Endothelial cell of umbilical vein (primary cell): ENCODE results near the gene MSANTD2. TPM values are rescaled to one million over a fixed set of nuclear protein-coding genes. Genes with fewer than 3 reads are reported as not detected.

Experiments
- BruUV-seq: library from RNA; stranded (reverse); fragments of 400-500 nt; replicated peaks from 2 replicates; lab custom pipeline; 2021; lab: Mats Ljungman, UMichigan
- CTCF ChIA-PET: fragments of 300-600, 350-600 bp; sonication (Branson Sonifier 250); formaldehyde crosslinking; loops from one replicate; lab custom pipeline; 2021; ENCODE audit warnings: antibody characterized with exemption, inconsistent platforms; lab: Charles Lee
- POLR2A ChIA-PET: fragments of 300-600, 350-600 bp; sonication (Branson Sonifier 250); formaldehyde crosslinking; loops from one replicate; lab custom pipeline; 2021; ENCODE audit warnings: antibody characterized with exemption, inconsistent platforms; lab: Charles Lee
- DNase-seq: peaks from one replicate; pipeline ENCODE4 v3.0.0-alpha.2; 2011; ENCODE audit warnings: low read depth, low spot score
- FAIRE-seq: peaks from 2 replicates; lab custom pipeline; 2011; peaks lifted over from hg19 to GRCh38; lab: Jason Lieb, UNC
- H2AFZ ChIP-seq: 2 replicates; pipeline ENCODE4 v1.6.0; 2012; ENCODE audit warnings: low read depth, low read length, control low read depth, inconsistent platforms
- H3K27ac ChIP-seq: 2 replicates; pipeline ENCODE4 v1.5.1; 2011; ENCODE audit warnings: low read depth, mild to moderate bottlenecking, control low read depth, low read length, moderate library complexity; ENCODE audit not compliant: insufficient read depth
- H3K27me3 ChIP-seq, 2 experiments: 2 replicates each; pipeline versions ENCODE4 v1.6.0 to v1.6.1; 2011; ENCODE audit warnings: low read length in 2 of 2, mixed read lengths in 1 of 2; ENCODE audit not compliant: control insufficient read depth in 2 of 2, insufficient read depth in 2 of 2
- H3K36me3 ChIP-seq, 2 experiments: 2 replicates in 1 of 2; 3 replicates in 1 of 2; pipeline ENCODE4 v1.5.1; 2011; ENCODE audit warnings: low read length in 2 of 2, mild to moderate bottlenecking in 1 of 2, moderate library complexity in 1 of 2; ENCODE audit not compliant: control insufficient read depth in 2 of 2, insufficient read depth in 2 of 2; ENCODE audit errors: extremely low read depth in 1 of 2
- H3K4me1 ChIP-seq: 3 replicates; pipeline ENCODE4 v1.5.1; 2011; ENCODE audit warnings: mild to moderate bottlenecking, low read length; ENCODE audit not compliant: control insufficient read depth, insufficient read depth; ENCODE audit errors: extremely low read depth
- H3K4me2 ChIP-seq: 2 replicates; pipeline ENCODE4 v1.6.1; 2011; ENCODE audit warnings: low read length, control low read depth, mixed read lengths; ENCODE audit not compliant: insufficient read depth
- H3K4me3 ChIP-seq, 3 experiments: fragments of 200-600 bp in 1 of 3; sonication (generic), shearing (Covaris generic) in 1 of 3; replicated peaks in 1 of 3; 2 replicates each; pipeline ENCODE4 v1.5.1; 2011 to 2016; ENCODE audit warnings: control low read depth in 3 of 3, low read length in 3 of 3, mild to moderate bottlenecking in 2 of 3, inconsistent platforms in 1 of 3, low read depth in 1 of 3, moderate library complexity in 1 of 3; ENCODE audit not compliant: insufficient read depth in 1 of 3
- H3K79me2 ChIP-seq: 2 replicates; pipeline ENCODE4 v1.6.0; 2012; ENCODE audit warnings: low read length, inconsistent platforms; ENCODE audit not compliant: control insufficient read depth, insufficient read depth
- H3K9ac ChIP-seq: replicated peaks from 2 replicates; pipeline ENCODE3; 2011; ENCODE audit warnings: low read length, control low read depth; ENCODE audit not compliant: insufficient read depth; ENCODE audit errors: extremely low read depth
- H3K9me1 ChIP-seq: replicated peaks from 3 replicates; pipeline ENCODE4 v1.6.0; 2011; ENCODE audit warnings: mild to moderate bottlenecking, low read length; ENCODE audit not compliant: control insufficient read depth, insufficient read depth; ENCODE audit errors: extremely low read depth
- H3K9me3 ChIP-seq: replicated peaks from 2 replicates; pipeline ENCODE4 v1.5.1; 2012; ENCODE audit warnings: low read length, inconsistent platforms; ENCODE audit not compliant: control insufficient read depth, insufficient read depth
- H4K20me1 ChIP-seq: replicated peaks from 2 replicates; pipeline ENCODE3; 2011; ENCODE audit warnings: mild to moderate bottlenecking, low read length; ENCODE audit not compliant: control insufficient read depth, insufficient read depth; ENCODE audit errors: extremely low read depth
- EZH2 ChIP-seq: IDR thresholded peaks from 2 replicates; pipeline ENCODE4 v1.6.1; 2012; ENCODE audit warnings: borderline replicate concordance, low read depth, mild to moderate bottlenecking, moderate library complexity, low read length, inconsistent platforms; ENCODE audit not compliant: severe bottlenecking
- FOS ChIP-seq: IDR thresholded peaks from 2 replicates; pipeline ENCODE4 v1.6.1; 2011; ENCODE audit warnings: mild to moderate bottlenecking, low read length, moderate library complexity, borderline replicate concordance; ENCODE audit not compliant: insufficient read depth
- GATA2 ChIP-seq: IDR thresholded peaks from 2 replicates; pipeline ENCODE4 v1.7.0; 2011; ENCODE audit warnings: low read depth, mild to moderate bottlenecking, moderate library complexity, mixed read lengths, low read length; ENCODE audit not compliant: insufficient read length, insufficient read depth
- JUN ChIP-seq: IDR thresholded peaks from 2 replicates; pipeline ENCODE4 v1.6.1; 2011; ENCODE audit warnings: borderline replicate concordance, low read depth; ENCODE audit not compliant: insufficient read length, insufficient read depth
- MYC ChIP-seq: IDR thresholded peaks from one replicate; pipeline ENCODE4 v1.6.1; 2011; ENCODE audit warnings: mild to moderate bottlenecking, low read depth, low read length
- POLR2A ChIP-seq: IDR thresholded peaks from 2 replicates; pipeline ENCODE4 v1.6.1; 2012; ENCODE audit warnings: low read depth, mild to moderate bottlenecking, control low read depth, low read length
- POLR2AphosphoS5 ChIP-seq: IDR thresholded peaks from 2 replicates; pipeline ENCODE4 v1.6.1; 2012; ENCODE audit warnings: low read depth, mild to moderate bottlenecking, control low read depth, low read length, moderate library complexity; ENCODE audit not compliant: insufficient read depth
- dilution Hi-C: fragments of 300-500 bp; cut with MboI; formaldehyde crosslinking; loops from one replicate; pipeline ENCODE4 v1.15.0; 2019; ENCODE audit warnings: low sequenced_read_pairs; ENCODE audit not compliant: extremely low pct_ligation_motif_present
- intact Hi-C: fragments of 100-400 bp; cut with micrococcal nuclease; formaldehyde crosslinking; loops from one replicate; pipeline ENCODE4 v1.10.0; 2022
- polyA plus RNA-seq, 4 experiments: library from polyadenylated mRNA; depleted of rRNA in 3 of 4; stranded (reverse) in 3 of 4; unstranded in 1 of 4; fragments of >200 nt; gene quantifications; 2 replicates each; pipeline versions ENCODE4 v1.2.1 to v1.2.3, GENCODE V29; 2011 to 2012; ENCODE audit warnings: missing spikeins in 1 of 4
- total RNA-seq: library from RNA; stranded (reverse); gene quantifications from 2 replicates; pipeline ENCODE4 v1.2.3, GENCODE V29; 2021
- TF ChIP-seq, protein P1 (sequence below), 2 donors: IDR thresholded peaks; 1 replicate in 1 of 2; 2 replicates in 1 of 2; pipeline ENCODE4 v1.5.1; 2011; ENCODE audit warnings: low read length in 2 of 2, mild to moderate bottlenecking in 2 of 2, moderate library complexity in 2 of 2, control low read depth in 1 of 2, inconsistent platforms in 1 of 2, low read depth in 1 of 2; ENCODE audit not compliant: insufficient read depth in 1 of 2; ENCODE audit errors: extremely low read depth in 1 of 2

The MSANTD2 gene
- total and polyA plus RNA-seq, 2 donors (not counting 3 experiments of a cell fraction or from before 2014, with no cell fraction given) = 5.5 to 23.2 TPM

GRCh38 chr11:124766156-124766555, 34.0 kb downstream of the MSANTD2 start:
- ChIA-PET CTCF (interaction anchor here (1.0 to 13.1 kb wide), 7 partner anchors 13 to 97 kb away, joined by 4 to 301 read pairs (median 52); partner anchors contain the start of genes MSANTD2, NRGN, SIAE and SPA17), POLR2A (no interaction called here)
- peaks cover 20% of the 10 kb centered on the region for H3K79me2 ChIP-seq
- no peak for TF ChIP-seq MYC
- no peak for TF ChIP-seq GATA2
- no peaks in the 10 kb centered on the region for H3K9me3 ChIP-seq
- no peaks in the 10 kb centered on the region for H3K27me3 ChIP-seq
- FAIRE-seq (no peak), DNase-seq (no peak)
- no peak overlapping the region for H3K9ac ChIP-seq
- no peaks in the 10 kb centered on the region for H4K20me1 ChIP-seq
- no peak overlapping the region for H2AFZ ChIP-seq
- intact Hi-C loops (no loop called here), dilution Hi-C loops (no loop called here)
- H3K4me2 ChIP-seq = no peak overlapping the region
- no peak overlapping the region for H3K27ac ChIP-seq
- H3K36me3 ChIP-seq = peaks cover 2% of the 10 kb centered on the region in 2 experiments
- BruUV-seq = no TSS peak
- no peak overlapping the region for H3K4me3 ChIP-seq
- peaks cover 39% of the 10 kb centered on the region for H3K4me1 ChIP-seq
- H3K9me1 ChIP-seq = no peaks in the 10 kb centered on the region

DNA sequence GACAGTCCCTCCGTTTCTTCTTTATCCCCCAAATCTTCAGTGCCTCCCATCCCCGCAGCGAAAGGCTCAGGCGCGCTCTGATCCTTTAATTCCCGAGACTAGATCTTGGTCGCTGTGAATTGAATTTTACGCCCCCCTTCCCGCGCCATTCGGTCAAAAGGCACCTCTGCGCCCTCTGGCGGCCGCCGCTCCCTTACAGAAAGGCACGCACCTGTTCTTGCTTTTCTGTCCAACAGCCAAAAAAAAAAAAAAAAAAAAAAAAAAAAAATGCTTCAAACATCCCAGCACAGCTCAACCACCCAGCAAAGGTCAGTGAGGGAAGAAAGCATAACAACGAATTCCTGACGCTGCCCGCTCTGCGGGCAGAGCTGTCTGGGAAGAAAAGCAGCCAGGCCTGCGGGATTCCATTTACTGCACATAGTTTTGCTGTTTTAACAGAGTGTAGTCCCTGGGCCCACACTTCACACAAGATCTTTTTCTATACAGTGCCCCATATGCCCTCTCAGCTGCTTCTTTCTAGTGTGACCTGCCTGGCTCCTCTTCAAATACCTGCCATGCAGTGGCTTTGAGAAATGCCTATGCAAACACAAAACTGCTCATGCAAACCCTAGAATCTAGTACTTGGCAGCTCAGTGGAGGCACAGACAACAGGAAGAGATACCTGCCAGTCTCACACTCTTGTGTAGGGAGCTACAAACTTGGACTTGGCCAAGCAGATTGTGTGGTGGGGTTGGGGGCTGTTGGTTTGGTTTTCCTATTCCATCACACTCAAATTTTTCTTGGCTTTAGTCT, 36.9 kb downstream of the MSANTD2 start:
- dilution Hi-C loops = no loop called here
- Histone ChIP-seq H4K20me1 (no peaks in the 10 kb centered on the region), H3K4me3 (peak overlapping the region; percentile 62 to 97 (median 64)), H3K27ac (peak overlapping the region; percentile 100), H3K9me1 (no peaks in the 10 kb centered on the region), H3K4me1 (peaks cover 21% of the 10 kb centered on the region), H3K36me3 (peaks cover 2% of the 10 kb centered on the region in 2 experiments), H3K9me3 (no peaks in the 10 kb centered on the region), H3K27me3 (no peaks in the 10 kb centered on the region), H3K79me2 (peaks cover 45% of the 10 kb centered on the region), H2AFZ (peak overlapping the region; percentile 12), H3K4me2 (peak overlapping the region; percentile 77), H3K9ac (peak overlapping the region; percentile 98)
- peak; percentile 87 for FAIRE-seq
- TF ChIP-seq FOS = no peak
- TF ChIP-seq, protein P1, sequence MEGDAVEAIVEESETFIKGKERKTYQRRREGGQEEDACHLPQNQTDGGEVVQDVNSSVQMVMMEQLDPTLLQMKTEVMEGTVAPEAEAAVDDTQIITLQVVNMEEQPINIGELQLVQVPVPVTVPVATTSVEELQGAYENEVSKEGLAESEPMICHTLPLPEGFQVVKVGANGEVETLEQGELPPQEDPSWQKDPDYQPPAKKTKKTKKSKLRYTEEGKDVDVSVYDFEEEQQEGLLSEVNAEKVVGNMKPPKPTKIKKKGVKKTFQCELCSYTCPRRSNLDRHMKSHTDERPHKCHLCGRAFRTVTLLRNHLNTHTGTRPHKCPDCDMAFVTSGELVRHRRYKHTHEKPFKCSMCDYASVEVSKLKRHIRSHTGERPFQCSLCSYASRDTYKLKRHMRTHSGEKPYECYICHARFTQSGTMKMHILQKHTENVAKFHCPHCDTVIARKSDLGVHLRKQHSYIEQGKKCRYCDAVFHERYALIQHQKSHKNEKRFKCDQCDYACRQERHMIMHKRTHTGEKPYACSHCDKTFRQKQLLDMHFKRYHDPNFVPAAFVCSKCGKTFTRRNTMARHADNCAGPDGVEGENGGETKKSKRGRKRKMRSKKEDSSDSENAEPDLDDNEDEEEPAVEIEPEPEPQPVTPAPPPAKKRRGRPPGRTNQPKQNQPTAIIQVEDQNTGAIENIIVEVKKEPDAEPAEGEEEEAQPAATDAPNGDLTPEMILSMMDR (IDR thresholded peaks at IDR 0.05; ENCODE audit: extremely low read depth in 1 of 2, insufficient read depth in 1 of 2, low read depth in 1 of 2, low read length in 2 of 2) = peak; percentile 78 to 86
- no peak for TF ChIP-seq GATA2
- peak; percentile 34 for TF ChIP-seq POLR2A
- TF ChIP-seq POLR2AphosphoS5 = no peak
- TF ChIP-seq EZH2 = no peak
- TF ChIP-seq JUN = no peak
- no peak for TF ChIP-seq MYC
- POLR2A ChIA-PET = interaction anchor here (0.6 to 1.4 kb wide), 7 partner anchors 9 to 74 kb away, joined by 3 to 16 read pairs (median 6); no protein-coding TSS in a partner anchor
- intact Hi-C loops = loop anchor here (1.0 to 2.0 kb wide), 8 partner anchors 15 to 119 kb away; partner anchors contain the start of genes SIAE and SPA17
- CTCF ChIA-PET = interaction anchor here (0.6 to 13.1 kb wide), 28 partner anchors 10 to 563 kb away, joined by 3 to 301 read pairs (median 7); partner anchors contain the start of genes MSANTD2, NRGN, SIAE and SPA17
- no TSS peak for BruUV-seq
- DNase-seq = peak; percentile 92
